ENCODE measurements around the gene ATP1B2.
"Not testable (repeated sequence)": the region's sequence is repeated elsewhere in the genome, so short reads cannot be mapped to it uniquely, and the experiment has no call there.

Gene ATP1B2

GRCh38 chr17:7650509-7651096, at the start of gene ATP1B2:
Gene ATP1B2, plus strand, starts transcription at chr17:7650926. Its CDS starts 593 bp downstream, at chr17:7651519.
- DNase-seq = peak; percentile 75
- peak; percentile 86 for ATAC-seq

DNA sequence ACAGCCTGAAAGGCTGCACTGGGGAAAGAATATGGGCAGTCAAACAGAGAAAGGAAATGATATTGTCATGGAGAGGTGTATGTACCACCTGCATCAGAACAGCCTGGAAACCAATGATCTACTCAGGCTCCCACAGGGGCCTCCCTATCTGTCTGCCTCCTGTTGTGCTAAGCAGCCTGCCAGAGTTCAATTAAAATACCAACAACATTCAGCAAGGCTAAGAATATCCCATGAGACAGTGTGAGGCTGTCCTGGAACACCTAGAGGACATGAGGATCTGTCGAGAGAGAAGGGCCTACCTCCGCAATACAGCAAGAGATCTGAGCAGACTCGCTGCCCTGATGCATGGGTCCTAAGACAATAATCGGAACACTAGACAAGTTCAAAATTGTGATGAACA, 44.4 kb upstream of the ATP1B2 start:
- no peak for ATAC-seq
- no peak for DNase-seq

GRCh38 chr17:7610641-7611040, 40.1 kb upstream of the ATP1B2 start:
- DNase-seq (no peak), ATAC-seq (no peak)

GRCh38 chr17:7611635-7612293, 39.0 kb upstream of the ATP1B2 start:
- DNase-seq (no peak), ATAC-seq (no peak)

GRCh38 chr17:7612294-7612640, 38.5 kb upstream of the ATP1B2 start:
- ATAC-seq = no peak
- no peak for DNase-seq

- no peak for ATAC-seq
- DNase-seq = no peak
These were observed 36.8 kb upstream of the ATP1B2 start for GRCh38 chr17:7613769-7614424.

DNA sequence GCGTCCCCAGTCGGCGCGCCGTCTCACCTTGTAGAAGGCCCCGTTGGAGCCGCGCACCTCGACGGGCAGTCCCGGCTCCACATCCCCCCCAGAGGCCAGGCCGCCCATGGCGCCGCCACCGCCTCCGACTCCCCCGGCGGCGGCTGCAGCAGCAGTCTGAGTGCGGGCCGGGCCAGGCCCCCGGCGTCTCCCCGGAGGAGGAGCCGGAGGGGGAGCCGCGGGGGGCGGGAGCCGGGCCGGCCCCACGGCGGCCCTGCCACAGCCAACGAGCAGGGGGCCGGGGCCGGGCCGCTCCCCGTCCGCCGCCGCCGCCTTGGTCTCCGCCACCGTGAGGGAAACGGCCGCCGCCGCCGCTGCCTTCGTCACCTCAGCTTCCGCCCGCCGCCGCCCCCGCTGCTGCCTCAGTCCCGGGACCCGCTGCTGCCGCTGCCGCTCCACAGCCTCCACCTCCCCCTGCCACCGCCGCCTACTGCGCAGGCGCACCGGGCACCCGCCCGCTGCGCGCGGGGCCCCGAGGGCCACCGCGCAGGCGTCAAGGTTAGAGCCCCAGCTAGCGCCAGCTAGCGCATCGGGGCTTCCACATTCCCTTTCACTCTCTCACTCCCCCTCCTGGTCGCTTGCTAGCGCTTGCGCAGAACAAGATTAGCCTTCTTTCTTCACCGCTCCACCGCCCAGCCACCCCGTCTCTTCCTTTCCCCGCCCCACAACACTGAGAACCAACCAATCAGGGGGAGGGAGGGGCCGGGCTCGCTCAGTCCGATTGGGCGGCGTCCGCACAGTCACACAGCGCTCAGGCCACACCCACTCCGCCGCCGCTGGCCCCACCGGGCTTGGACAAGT, 36.1 kb upstream of the ATP1B2 start, which contains the start of gene FXR2:
Gene FXR2 (minus strand): TSS at position 473 of the 840 bp plus-strand sequence. CDS start 365 bp downstream, at position 108.
- DNase-seq (peak; percentile 100), ATAC-seq (peak; percentile 95)

GRCh38 chr17:7615265-7615747, 35.4 kb upstream of the ATP1B2 start:
- no peak for DNase-seq
- ATAC-seq = no peak

GRCh38 chr17:7618608-7619007, 32.1 kb upstream of the ATP1B2 start:
- ATAC-seq = no peak
- DNase-seq = no peak

GRCh38 chr17:7620835-7621234, 29.9 kb upstream of the ATP1B2 start:
- ATAC-seq (no peak), DNase-seq (no peak)

DNA sequence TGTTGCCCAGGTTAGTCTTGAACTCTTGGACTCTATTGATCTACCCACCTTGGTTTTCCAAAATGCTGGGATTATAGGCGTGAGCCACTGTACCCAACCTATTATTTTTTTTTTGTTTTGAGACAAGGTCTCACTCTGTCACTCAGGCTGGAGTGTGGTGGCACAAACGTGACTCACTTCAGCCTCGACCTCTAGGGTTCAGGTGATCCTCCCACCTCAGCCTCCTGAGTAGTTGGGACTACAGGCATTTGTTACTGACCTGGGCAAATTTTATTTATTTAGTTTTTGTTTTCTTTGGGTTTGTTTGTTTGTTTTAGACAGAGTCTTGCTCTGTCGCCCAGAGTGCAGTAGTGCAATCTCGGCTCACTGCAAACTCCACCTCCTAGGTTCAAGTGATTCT, 27.1 kb upstream of the ATP1B2 start:
- no peak for DNase-seq
- ATAC-seq = no peak

- ATAC-seq = not testable (repeated sequence)
These were observed 25.0 kb upstream of the ATP1B2 start for GRCh38 chr17:7625749-7626148.

GRCh38 chr17:7626307-7626706, 24.4 kb upstream of the ATP1B2 start:
- no peak for DNase-seq
- ATAC-seq = no peak

More at GRCh38 chr17:7625749-7626148, 25.0 kb upstream of the ATP1B2 start:
- not testable (repeated sequence) for DNase-seq

DNA sequence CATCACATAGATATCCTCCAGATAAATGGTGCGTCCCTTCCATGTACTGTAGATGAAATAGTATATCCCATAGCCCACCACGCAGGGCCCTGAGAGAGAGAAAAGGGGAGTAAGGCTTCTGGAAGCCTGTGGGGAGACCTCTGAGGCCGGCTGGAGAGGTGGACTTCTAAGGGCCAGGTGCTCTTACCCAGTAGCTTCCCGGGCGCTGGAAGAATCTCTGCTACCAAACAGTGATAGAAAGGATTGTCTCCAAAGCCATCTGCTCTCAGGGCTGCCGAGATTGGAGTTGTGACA, 23.8 kb upstream of the ATP1B2 start:
- ATAC-seq = no peak
- DNase-seq = no peak

DNA sequence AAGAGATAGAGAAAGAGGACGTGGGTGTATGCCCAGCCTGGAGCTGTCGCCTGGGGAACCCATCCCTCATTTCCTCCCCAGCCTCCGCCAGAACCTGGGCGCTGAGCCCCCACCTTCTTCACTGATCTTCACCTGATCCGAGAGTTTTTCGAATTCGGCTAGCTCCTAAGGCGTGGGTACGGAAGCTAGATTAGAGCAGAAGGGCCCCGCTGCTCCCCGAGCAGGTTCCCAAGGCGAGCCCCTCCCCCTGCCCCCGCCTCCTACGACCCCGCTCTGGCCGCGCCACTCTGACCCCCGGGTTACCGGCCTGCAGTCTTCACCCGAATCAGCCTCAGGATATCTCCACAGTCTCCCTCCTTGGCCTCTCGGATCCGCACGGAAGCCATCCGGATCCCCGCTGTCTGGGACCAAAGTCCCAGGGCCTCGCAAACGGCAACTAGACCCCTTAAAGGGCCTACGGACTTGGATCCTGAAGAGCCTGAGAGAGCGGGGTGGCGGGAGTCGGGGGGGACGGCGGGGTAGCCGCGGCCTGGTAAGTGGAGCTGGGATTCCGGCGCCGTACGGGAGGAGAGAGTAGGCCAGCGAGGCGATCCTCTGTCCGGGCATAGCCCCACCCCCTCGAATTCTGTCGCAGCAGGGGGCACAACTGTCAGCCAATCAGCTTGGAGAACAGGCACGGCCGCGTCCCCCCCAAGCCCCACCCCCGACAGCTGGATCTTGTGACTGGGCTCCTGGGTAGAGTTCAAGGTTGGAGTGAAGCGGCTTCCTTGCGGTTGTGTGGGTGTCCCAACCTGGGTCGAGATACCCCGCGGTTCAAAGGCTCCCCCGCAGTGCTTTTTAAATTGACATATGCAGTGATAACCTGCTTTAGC, 23.2 kb upstream of the ATP1B2 start, which contains the start of gene SAT2:
Gene SAT2 (minus strand): TSS at position 572 of the 872 bp plus-strand sequence. CDS start 186 bp downstream, at position 386.
- peak; percentile 98 for ATAC-seq
- DNase-seq = peak; percentile 88

GRCh38 chr17:7629939-7630571, 20.7 kb upstream of the ATP1B2 start, which contains the start of gene SHBG:
Gene SHBG, plus strand, starts transcription at chr17:7630135. Its CDS starts 38 bp downstream, at chr17:7630173.
- ATAC-seq (no peak), DNase-seq (no peak)

DNA sequence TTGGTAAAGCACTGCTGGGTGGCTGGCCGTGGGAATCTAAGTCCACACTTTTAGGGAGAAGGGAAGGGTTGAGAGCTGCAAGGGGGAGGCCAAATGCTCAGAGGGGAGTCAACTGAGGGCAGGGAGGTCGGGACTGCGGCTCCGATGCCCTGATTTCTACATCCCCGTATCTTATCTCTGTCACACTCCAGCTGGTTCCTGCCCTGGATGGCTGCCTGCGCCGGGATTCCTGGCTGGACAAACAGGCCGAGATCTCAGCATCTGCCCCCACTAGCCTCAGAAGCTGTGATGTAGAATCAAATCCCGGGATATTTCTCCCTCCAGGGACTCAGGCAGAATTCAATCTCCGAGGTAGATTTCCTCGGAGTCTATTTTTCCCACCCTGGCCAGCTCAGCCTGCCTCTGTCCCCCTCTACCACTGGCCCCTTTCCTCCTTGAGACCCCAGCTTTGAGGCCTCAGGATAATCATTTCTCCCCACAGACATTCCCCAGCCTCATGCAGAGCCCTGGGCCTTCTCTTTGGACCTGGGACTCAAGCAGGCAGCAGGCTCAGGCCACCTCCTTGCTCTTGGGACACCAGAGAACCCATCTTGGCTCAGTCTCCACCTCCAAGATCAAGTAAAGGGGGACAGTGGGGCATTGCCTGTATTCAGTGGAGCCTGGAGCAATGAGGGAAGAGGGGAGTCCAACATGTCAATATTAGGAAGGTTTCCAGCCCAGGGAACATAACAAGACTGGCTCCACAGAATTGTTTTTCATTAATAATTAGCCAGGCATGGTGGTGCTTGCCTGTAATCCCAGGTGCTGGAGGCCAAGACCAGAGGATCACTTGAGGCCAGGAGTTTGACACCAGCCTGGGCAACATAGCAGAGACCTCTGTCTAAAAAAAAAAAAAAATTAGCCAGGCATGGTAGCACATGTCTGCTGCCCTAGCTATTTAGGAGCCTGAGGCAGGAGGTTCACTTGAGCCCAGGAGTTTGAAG, 19.0 kb upstream of the ATP1B2 start:
- ATAC-seq (no peak), DNase-seq (no peak)

GRCh38 chr17:7632492-7632894, 18.2 kb upstream of the ATP1B2 start:
- DNase-seq (peak; percentile 31), ATAC-seq (peak; percentile 43)

DNA sequence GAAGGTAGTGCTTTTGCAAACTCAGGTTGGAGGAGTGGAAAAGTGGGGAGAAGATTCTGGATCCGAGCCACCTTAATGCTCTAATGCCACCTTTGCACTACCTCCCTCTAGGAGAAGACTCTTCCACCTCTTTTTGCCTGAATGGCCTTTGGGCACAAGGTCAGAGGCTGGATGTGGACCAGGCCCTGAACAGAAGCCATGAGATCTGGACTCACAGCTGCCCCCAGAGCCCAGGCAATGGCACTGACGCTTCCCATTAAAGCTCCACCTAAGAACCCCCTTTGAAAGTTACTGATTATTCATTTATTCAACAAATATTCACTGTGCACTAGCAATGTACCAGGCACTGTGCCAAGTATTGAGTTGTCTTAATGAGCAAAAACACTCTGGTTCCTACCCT, 17.6 kb upstream of the ATP1B2 start:
- no peak for ATAC-seq
- DNase-seq = no peak

DNA sequence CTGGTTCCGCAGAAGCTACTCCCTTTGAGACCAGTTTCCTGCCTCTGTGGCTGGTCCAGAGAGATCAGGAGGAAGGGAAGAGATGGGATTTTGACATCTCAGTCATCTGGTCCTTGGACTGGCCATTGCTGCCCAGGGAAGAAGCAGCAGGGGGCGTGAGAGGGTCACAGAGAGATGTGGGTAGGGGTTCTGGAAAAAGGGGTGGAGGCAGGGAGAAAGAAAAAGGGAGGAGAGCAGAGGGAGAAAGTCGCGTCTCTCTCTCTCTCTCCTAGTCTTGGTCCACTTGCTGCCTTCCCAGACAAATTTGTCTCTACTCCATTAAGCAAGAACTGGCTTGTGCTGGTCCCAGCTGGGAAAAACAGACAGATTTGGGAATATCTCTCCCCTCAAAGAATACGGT, 16.3 kb upstream of the ATP1B2 start:
- ATAC-seq (no peak), DNase-seq (peak; percentile 46)

All from stimulated activated naive CD8-positive, alpha-beta T cell treated with anti-CD3 and anti-CD28 coated beads, Interleukin-15, Interleukin-2, amounts not matched to agents 100 U/mL and 50 U/mL, for 24 hours (primary cell).